ENCODE measurements around the gene MRPL23. TPM values are rescaled to one million over a fixed set of nuclear protein-coding genes. Genes with fewer than 3 reads are reported as not detected.
A peak's percentile ranks its signal among the peaks of the same experiment; 100 is the strongest.

MRPL23 gene
- total RNA-seq, 1 donor from 2014 or later, result 93.6 TPM

- TF ChIP-seq, protein P1, sequence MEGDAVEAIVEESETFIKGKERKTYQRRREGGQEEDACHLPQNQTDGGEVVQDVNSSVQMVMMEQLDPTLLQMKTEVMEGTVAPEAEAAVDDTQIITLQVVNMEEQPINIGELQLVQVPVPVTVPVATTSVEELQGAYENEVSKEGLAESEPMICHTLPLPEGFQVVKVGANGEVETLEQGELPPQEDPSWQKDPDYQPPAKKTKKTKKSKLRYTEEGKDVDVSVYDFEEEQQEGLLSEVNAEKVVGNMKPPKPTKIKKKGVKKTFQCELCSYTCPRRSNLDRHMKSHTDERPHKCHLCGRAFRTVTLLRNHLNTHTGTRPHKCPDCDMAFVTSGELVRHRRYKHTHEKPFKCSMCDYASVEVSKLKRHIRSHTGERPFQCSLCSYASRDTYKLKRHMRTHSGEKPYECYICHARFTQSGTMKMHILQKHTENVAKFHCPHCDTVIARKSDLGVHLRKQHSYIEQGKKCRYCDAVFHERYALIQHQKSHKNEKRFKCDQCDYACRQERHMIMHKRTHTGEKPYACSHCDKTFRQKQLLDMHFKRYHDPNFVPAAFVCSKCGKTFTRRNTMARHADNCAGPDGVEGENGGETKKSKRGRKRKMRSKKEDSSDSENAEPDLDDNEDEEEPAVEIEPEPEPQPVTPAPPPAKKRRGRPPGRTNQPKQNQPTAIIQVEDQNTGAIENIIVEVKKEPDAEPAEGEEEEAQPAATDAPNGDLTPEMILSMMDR (IDR thresholded peaks at IDR 0.05; ENCODE audit: borderline replicate concordance), result no peak
Measured at GRCh38 chr11:1947592-1948237, 583 bp downstream of the MRPL23 start.

GRCh38 chr11:1948389-1948788 is 1.3 kb downstream of the MRPL23 start:
- no peak overlapping the region for H3K4me3 ChIP-seq
- H3K27ac ChIP-seq (replicated peaks), result peak overlapping the region; percentile 58
- H3K27me3 ChIP-seq (ENCODE audit: low read depth), result no peaks in the 10 kb centered on the region
- TF ChIP-seq, protein P1 (IDR thresholded peaks at IDR 0.05; ENCODE audit: borderline replicate concordance), result no peak
- H3K9me3 ChIP-seq (replicated peaks), result no peaks in the 10 kb centered on the region
- H3K4me1 ChIP-seq, result peaks cover 11% of the 10 kb centered on the region
- no peaks in the 10 kb centered on the region for H3K36me3 ChIP-seq
- intact Hi-C loops (cut with micrococcal nuclease), result loop anchor here (10.0 kb wide), 1 partner anchor 54 kb away; the partner anchor contains the start of gene PRR33
- DNase-seq, result peak; percentile 60

More at GRCh38 chr11:1947592-1948237, 583 bp downstream of the MRPL23 start:
- Histone ChIP-seq H3K36me3 (no peaks in the 10 kb centered on the region), H3K9me3 (replicated peaks) (no peaks in the 10 kb centered on the region), H3K27ac (replicated peaks) (no peak overlapping the region), H3K27me3 (ENCODE audit: low read depth) (no peaks in the 10 kb centered on the region), H3K4me1 (peaks cover 11% of the 10 kb centered on the region), H3K4me3 (no peak overlapping the region)
- intact Hi-C loops (cut with micrococcal nuclease), result loop anchor here (10.0 kb wide), 1 partner anchor 53 kb away; the partner anchor contains the start of gene PRR33
- no peak for DNase-seq

DNA sequence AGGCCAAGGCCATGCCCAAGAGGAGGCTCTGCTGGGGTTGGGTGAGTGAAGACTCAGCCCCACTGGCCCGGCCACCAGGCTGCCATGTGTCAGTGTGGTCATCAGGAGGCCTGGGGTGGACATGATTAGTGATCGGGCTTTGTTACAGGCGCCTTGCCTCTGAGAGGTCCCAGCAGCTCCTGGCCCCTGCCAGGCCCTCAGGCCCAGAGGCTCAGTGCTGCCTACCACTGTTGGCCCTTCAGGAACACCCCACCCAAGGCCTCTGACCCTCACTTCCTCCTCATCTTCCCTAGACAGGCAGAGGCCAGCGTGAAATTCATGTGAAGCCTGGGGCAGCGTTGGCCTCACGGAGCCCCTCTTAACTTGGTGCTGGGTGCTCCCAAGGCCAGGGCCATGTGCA is 2.2 kb downstream of the MRPL23 start:
- Histone ChIP-seq H3K36me3 (no peaks in the 10 kb centered on the region), H3K27me3 (ENCODE audit: low read depth) (no peaks in the 10 kb centered on the region), H3K4me1 (peaks cover 5% of the 10 kb centered on the region), H3K27ac (replicated peaks) (peak overlapping the region; percentile 61), H3K4me3 (no peak overlapping the region), H3K9me3 (replicated peaks) (no peaks in the 10 kb centered on the region)
- TF ChIP-seq, protein P1 (IDR thresholded peaks at IDR 0.05; ENCODE audit: borderline replicate concordance), result no peak
- DNase-seq, result no peak
- intact Hi-C loops (cut with micrococcal nuclease), result loop anchor here (10.0 kb wide), 1 partner anchor 55 kb away; the partner anchor contains the start of gene PRR33

GRCh38 chr11:1949922-1950321 is 2.8 kb downstream of the MRPL23 start:
- Histone ChIP-seq H3K27me3 (ENCODE audit: low read depth) (no peaks in the 10 kb centered on the region), H3K4me1 (peaks cover 4% of the 10 kb centered on the region), H3K36me3 (no peaks in the 10 kb centered on the region), H3K9me3 (replicated peaks) (no peaks in the 10 kb centered on the region), H3K27ac (replicated peaks) (no peak overlapping the region), H3K4me3 (no peak overlapping the region)
- TF ChIP-seq, protein P1 (IDR thresholded peaks at IDR 0.05; ENCODE audit: borderline replicate concordance), result no peak
- intact Hi-C loops (cut with micrococcal nuclease), result loop anchor here (10.0 kb wide), 1 partner anchor 55 kb away; the partner anchor contains the start of gene PRR33
- DNase-seq, result no peak

- Histone ChIP-seq H3K27ac (replicated peaks) (peak overlapping the region; percentile 55), H3K4me3 (no peak overlapping the region), H3K27me3 (ENCODE audit: low read depth) (no peaks in the 10 kb centered on the region), H3K4me1 (peaks cover 4% of the 10 kb centered on the region), H3K36me3 (no peaks in the 10 kb centered on the region), H3K9me3 (replicated peaks) (no peaks in the 10 kb centered on the region)
- TF ChIP-seq, protein P1 (IDR thresholded peaks at IDR 0.05; ENCODE audit: borderline replicate concordance), result no peak
- intact Hi-C loops (cut with micrococcal nuclease), result no loop called here
- DNase-seq, result no peak
Measured at GRCh38 chr11:1952806-1953482, 5.8 kb downstream of the MRPL23 start.

Data from left ventricle myocardium inferior (tissue), 1 donor.